CD14-positive monocyte (primary cell): ENCODE data around the gene ATP4A. TPM values are rescaled to one million over a fixed set of nuclear protein-coding genes. Genes with fewer than 3 reads are reported as not detected.
A peak's percentile ranks its signal among the peaks of the same experiment; 100 is the strongest.

Experiments
- DNase-seq, 3 donors: peaks; one replicate each; pipeline ENCODE4 v3.0.0-alpha.2; 2011 to 2022
- H2AFZ ChIP-seq: 2 replicates; pipeline ENCODE4 v1.6.0; 2012; ENCODE audit warnings: mild to moderate bottlenecking, low read depth, low read length, inconsistent platforms; ENCODE audit not compliant: insufficient read depth, poor library complexity, severe bottlenecking
- H3K27ac ChIP-seq, 2 donors: 1 replicate in 1 of 2; 2 replicates in 1 of 2; pipeline ENCODE4 v1.5.1; 2012 to 2013; ENCODE audit warnings: low read length in 2 of 2, control low read depth in 1 of 2, inconsistent platforms in 1 of 2, low read depth in 1 of 2, mild to moderate bottlenecking in 1 of 2
- H3K27me3 ChIP-seq, 2 donors: one replicate each; pipeline versions ENCODE4 v1.6.0 to v1.6.1; 2011 to 2013; ENCODE audit warnings: low read length in 2 of 2; ENCODE audit not compliant: control insufficient read depth in 2 of 2, insufficient read depth in 2 of 2
- H3K36me3 ChIP-seq, 2 donors: replicated peaks in 1 of 2; 1 replicate in 1 of 2; 2 replicates in 1 of 2; pipeline versions ENCODE4 v1.5.1 to v1.6.1; 2012 to 2013; ENCODE audit warnings: low read length in 2 of 2, control low read depth in 1 of 2, inconsistent platforms in 1 of 2, mild to moderate bottlenecking in 1 of 2; ENCODE audit not compliant: insufficient read depth in 2 of 2, control insufficient read depth in 1 of 2
- H3K4me1 ChIP-seq, 2 donors: 1 replicate in 1 of 2; 2 replicates in 1 of 2; pipeline versions ENCODE4 v1.5.1 to v1.6.1; 2012 to 2013; ENCODE audit warnings: low read length in 2 of 2, control low read depth in 1 of 2, inconsistent platforms in 1 of 2, mild to moderate bottlenecking in 1 of 2, moderate library complexity in 1 of 2; ENCODE audit not compliant: insufficient read depth in 2 of 2, control insufficient read depth in 1 of 2
- H3K4me2 ChIP-seq: replicated peaks from 2 replicates; pipeline ENCODE3; 2012; ENCODE audit warnings: low read length, moderate library complexity, mild to moderate bottlenecking; ENCODE audit not compliant: poor library complexity, severe bottlenecking; ENCODE audit errors: extremely low read depth
- H3K4me3 ChIP-seq, 3 experiments: fragments of 200-600 bp in 1 of 3; sonication (generic) in 1 of 3; replicated peaks in 1 of 3; 1 replicate in 2 of 3; 2 replicates in 1 of 3; pipeline ENCODE4 v1.5.1; 2011 to 2013; ENCODE audit warnings: low read length in 3 of 3, mild to moderate bottlenecking in 3 of 3, control low read depth in 2 of 3, low read depth in 2 of 3, inconsistent platforms in 1 of 3, moderate library complexity in 1 of 3
- H3K79me2 ChIP-seq: 2 replicates; pipeline ENCODE4 v1.6.0; 2012; ENCODE audit warnings: mild to moderate bottlenecking, control low read depth, inconsistent platforms, low read length, moderate library complexity; ENCODE audit not compliant: insufficient read depth
- H3K9ac ChIP-seq: 2 replicates; pipeline ENCODE4 v1.6.0; 2017; ENCODE audit warnings: low read length, mild to moderate bottlenecking; ENCODE audit not compliant: insufficient read depth, poor library complexity, severe bottlenecking
- H3K9me3 ChIP-seq, 2 donors: replicated peaks in 1 of 2; 1 replicate in 1 of 2; 2 replicates in 1 of 2; pipeline versions ENCODE4 v1.5.1 to v1.6.1; 2012 to 2013; ENCODE audit warnings: low read length in 2 of 2, control low read depth in 1 of 2; ENCODE audit not compliant: control insufficient read depth in 1 of 2, insufficient read depth in 1 of 2
- H4K20me1 ChIP-seq: 2 replicates; pipeline ENCODE4 v1.6.0; 2012; ENCODE audit warnings: mild to moderate bottlenecking, low read length, control low read depth, moderate library complexity; ENCODE audit not compliant: insufficient read depth
- H3K27ac Mint-ChIP-seq, 7 donors: one replicate each; pipeline ENCODE4 v1.8.0; 2020; ENCODE audit warnings: mild to moderate bottlenecking in 7 of 7, mixed read lengths in 7 of 7, moderate library complexity in 6 of 7, inconsistent platforms in 2 of 7
- H3K27me3 Mint-ChIP-seq, 3 donors: one replicate each; pipeline ENCODE4 v1.8.0; 2021 to 2022; ENCODE audit warnings: low read depth in 3 of 3, mild to moderate bottlenecking in 3 of 3, mixed read lengths in 3 of 3, moderate library complexity in 3 of 3, inconsistent platforms in 1 of 3
- H3K36me3 Mint-ChIP-seq, 2 donors: one replicate each; pipeline ENCODE4 v1.8.0; 2020; ENCODE audit warnings: mixed read lengths in 2 of 2, inconsistent platforms in 1 of 2, mild to moderate bottlenecking in 1 of 2
- H3K4me1 Mint-ChIP-seq: one replicate; pipeline ENCODE4 v1.8.0; 2020; ENCODE audit warnings: mild to moderate bottlenecking, mixed read lengths
- H3K4me3 Mint-ChIP-seq, 2 donors: one replicate each; pipeline ENCODE4 v1.8.0; 2020; ENCODE audit warnings: mild to moderate bottlenecking in 2 of 2, mixed read lengths in 2 of 2, moderate library complexity in 1 of 2
- H3K9me3 Mint-ChIP-seq, 7 donors: one replicate each; pipeline ENCODE4 v1.8.0; 2020 to 2022; ENCODE audit warnings: mixed read lengths in 7 of 7, mild to moderate bottlenecking in 6 of 7, moderate library complexity in 6 of 7, inconsistent platforms in 2 of 7
- CTCF ChIP-seq: fragments of 200-600 bp; IDR thresholded peaks from one replicate; pipeline ENCODE4 v1.8.0; 2022; ENCODE audit warnings: antibody characterized with exemption, mild to moderate bottlenecking
- WGBS: methylation state at CpG from one replicate; pipeline ENCODE4 v1.1.5; 2013; ENCODE audit warnings: missing lambda C conversion rate; ENCODE audit not compliant: insufficient coverage; 5-methylcytosine and 5-hydroxymethylcytosine counted together
- intact Hi-C, 2 donors: fragments of 100-400 bp; cut with micrococcal nuclease; formaldehyde crosslinking; loops; one replicate each; pipeline versions ENCODE4 v1.15.0 to v1.15.1; 2023
- polyA plus RNA-seq, 3 donors: library from polyadenylated mRNA; depleted of rRNA in 1 of 3; unstranded in 2 of 3; stranded (reverse) in 1 of 3; fragments of 300-500 nt in 2 of 3; fragments of >200 nt in 1 of 3; fragmentation: Illumina TruSeq in 2 of 3; gene quantifications; 1 replicate in 2 of 3; 2 replicates in 1 of 3; pipeline ENCODE4 v1.2.3, GENCODE V29; 2012 to 2021

ATP4A gene
- polyA plus RNA-seq, 3 donors, result not detected

DNA sequence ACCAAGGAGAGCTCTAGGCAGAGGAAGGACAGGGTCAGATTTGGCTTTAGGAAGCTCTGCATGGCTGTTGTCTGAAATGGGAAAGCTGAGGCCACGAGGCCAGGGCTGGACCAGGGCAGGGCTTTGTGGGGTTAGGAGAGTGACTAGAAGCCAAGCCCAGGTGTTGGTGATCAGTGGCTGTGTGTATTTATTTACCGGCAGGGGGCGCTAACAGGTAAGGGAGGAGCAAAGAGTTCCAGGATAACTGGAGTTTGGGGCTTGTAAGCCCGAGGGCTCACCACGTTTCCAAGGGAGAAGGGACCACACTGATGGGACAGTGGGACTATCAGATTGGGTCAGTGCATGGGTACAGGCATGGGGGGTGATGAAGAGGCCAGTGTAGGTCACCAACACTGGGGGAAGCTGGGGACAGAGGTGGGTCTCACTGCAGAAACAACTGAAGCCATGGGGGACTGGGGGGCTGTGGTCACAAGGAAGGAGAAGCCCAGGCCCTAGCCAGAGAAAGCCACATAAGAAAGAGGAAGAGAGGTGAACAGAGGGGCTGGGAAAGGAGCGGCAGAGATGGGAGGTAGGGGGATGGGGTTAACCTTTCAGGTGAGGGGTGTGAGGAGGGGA lies 14.2 kb downstream of the ATP4A start:
- Histone ChIP-seq H3K9ac (no peak overlapping the region), H3K36me3 (peaks cover 4 to 9% of the 10 kb centered on the region in 2 donors), H3K4me3 (no peak overlapping the region), H3K4me2 (no peak overlapping the region), H4K20me1 (peaks cover 4% of the 10 kb centered on the region), H3K27me3 (no peaks in the 10 kb centered on the region), H3K9me3 (no peaks in the 10 kb centered on the region), H3K79me2 (peaks cover 8% of the 10 kb centered on the region), H3K27ac (no peak overlapping the region), H2AFZ (no peak overlapping the region), H3K4me1 (peaks cover 18 to 25% of the 10 kb centered on the region in 2 donors)
- peaks cover 18 to 23% of the 10 kb centered on the region in 2 donors for H3K36me3 Mint-ChIP-seq
- H3K4me1 Mint-ChIP-seq, result peaks cover 24% of the 10 kb centered on the region
- H3K27ac Mint-ChIP-seq, result peak overlapping the region in 3 of 7 donors; percentile 50 to 54 (median 51)
- intact Hi-C loops, result loop anchor here (1.0 to 5.0 kb wide), 2 partner anchors 167 to 168 kb away; partner anchors contain the start of gene KMT2B (in 1 of the 2)
- no peaks in the 10 kb centered on the region for H3K9me3 Mint-ChIP-seq
- H3K4me3 Mint-ChIP-seq, result peak overlapping the region in 1 of 2 donors; percentile 34
- H3K27me3 Mint-ChIP-seq, result peaks cover 0 to 2% (median 2%) of the 10 kb centered on the region in 3 donors
- WGBS, result 14% methylated on average over 5 of the region's 6 CpGs
- TF ChIP-seq CTCF, result peak; percentile 72
- DNase-seq, result peak; percentile 30 to 70 (median 56)

DNA sequence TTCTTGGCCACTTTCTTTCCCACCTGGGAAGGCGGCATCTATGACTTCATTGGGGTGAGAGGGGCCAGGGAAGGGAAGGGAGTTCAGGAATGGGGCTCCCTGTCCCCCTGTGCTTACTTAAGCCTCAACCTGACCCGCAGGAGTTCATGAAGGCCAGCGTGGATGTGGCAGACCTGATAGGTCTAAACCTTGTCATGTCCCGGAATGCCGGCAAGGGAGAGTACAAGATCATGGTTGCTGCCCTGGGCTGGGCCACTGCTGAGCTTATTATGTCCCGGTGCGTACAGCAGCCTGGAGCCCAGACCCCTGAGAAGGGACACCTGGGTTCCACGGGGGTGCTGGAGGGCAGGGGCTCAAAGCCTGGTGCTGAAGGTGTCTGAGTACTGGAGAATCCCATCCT lies 16.9 kb downstream of the ATP4A start:
- peaks cover 21 to 28% of the 10 kb centered on the region in 2 donors for H3K4me1 ChIP-seq
- no peak overlapping the region for H2AFZ ChIP-seq
- peaks cover 0 to 1% (median 0%) of the 10 kb centered on the region in 3 donors for H3K27me3 Mint-ChIP-seq
- TF ChIP-seq CTCF, result no peak
- H3K4me2 ChIP-seq, result peak overlapping the region; percentile 96
- DNase-seq, result no peak
- peak overlapping the region in 2 of 3 experiments; percentile 83 to 90 for H3K4me3 ChIP-seq
- no peaks in the 10 kb centered on the region for H3K27me3 ChIP-seq
- H3K9me3 Mint-ChIP-seq, result no peaks in the 10 kb centered on the region
- H3K9ac ChIP-seq, result peak overlapping the region; percentile 90
- peaks cover 8% of the 10 kb centered on the region for H3K79me2 ChIP-seq
- H3K4me3 Mint-ChIP-seq, result peak overlapping the region; percentile 87 to 90
- peaks cover 4 to 9% of the 10 kb centered on the region in 2 donors for H3K36me3 ChIP-seq
- H3K9me3 ChIP-seq, result no peaks in the 10 kb centered on the region
- peaks cover 26 to 30% of the 10 kb centered on the region in 2 donors for H3K36me3 Mint-ChIP-seq
- intact Hi-C loops, result loop anchor here in 1 of 2 donors (5.0 kb wide), 1 partner anchor 171 kb away; the partner anchor contains the start of gene KMT2B
- H4K20me1 ChIP-seq, result peaks cover 4% of the 10 kb centered on the region
- peak overlapping the region in 4 of 7 donors; percentile 10 to 86 (median 52) for H3K27ac Mint-ChIP-seq
- peaks cover 30% of the 10 kb centered on the region for H3K4me1 Mint-ChIP-seq
- no peak overlapping the region for H3K27ac ChIP-seq
- 96% methylated on average over 8 of the region's 8 CpGs for WGBS
